ENCODE results near the gene IL12B.
"Not testable (repeated sequence)": the region's sequence is repeated elsewhere in the genome, so short reads cannot be mapped to it uniquely, and the experiment has no call there.

Gene IL12B

GRCh38 chr5:159332800-159333544, 2.7 kb upstream of the IL12B start:
- peak; percentile 51 for DNase-seq (ENCODE audit: low spot score)

- peak; percentile 52 for DNase-seq (ENCODE audit: low spot score)
Observed at GRCh38 chr5:159331093-159331973, 1.0 kb upstream of the IL12B start.

- DNase-seq (ENCODE audit: low spot score), result no peak
Observed at GRCh38 chr5:159324986-159325385, 5.3 kb downstream of the IL12B start.

- no peak for DNase-seq (ENCODE audit: low spot score)
Observed at GRCh38 chr5:159324102-159324755, 6.1 kb downstream of the IL12B start.

- DNase-seq (ENCODE audit: low spot score), result no peak
Observed at GRCh38 chr5:159322180-159322579, 8.1 kb downstream of the IL12B start.

GRCh38 chr5:159319832-159320231, 10.5 kb downstream of the IL12B start:
- no peak for DNase-seq (ENCODE audit: low spot score)

GRCh38 chr5:159319363-159319762, 10.9 kb downstream of the IL12B start:
- no peak for DNase-seq (ENCODE audit: low spot score)

GRCh38 chr5:159318448-159318847, 11.8 kb downstream of the IL12B start:
- no peak for DNase-seq (ENCODE audit: low spot score)

GRCh38 chr5:159317849-159318248, 12.4 kb downstream of the IL12B start:
- no peak for DNase-seq (ENCODE audit: low spot score)

GRCh38 chr5:159316519-159317383, 13.5 kb downstream of the IL12B start:
- DNase-seq (ENCODE audit: low spot score), result peak; percentile 73

- no peak for DNase-seq (ENCODE audit: low spot score)
Observed at GRCh38 chr5:159313197-159313596, 17.1 kb downstream of the IL12B start.

- DNase-seq (ENCODE audit: low spot score), result no peak
Observed at GRCh38 chr5:159311063-159311462, 19.2 kb downstream of the IL12B start.

GRCh38 chr5:159310511-159310910, 19.8 kb downstream of the IL12B start:
- DNase-seq (ENCODE audit: low spot score), result peak; percentile 54

GRCh38 chr5:159309689-159310433, 20.4 kb downstream of the IL12B start:
- DNase-seq (ENCODE audit: low spot score), result no peak

- DNase-seq (ENCODE audit: low spot score), result no peak
Observed at GRCh38 chr5:159304961-159305595, 25.2 kb downstream of the IL12B start.

- no peak for DNase-seq (ENCODE audit: low spot score)
Observed at GRCh38 chr5:159303286-159303685, 27.0 kb downstream of the IL12B start.

- peak; percentile 37 for DNase-seq (ENCODE audit: low spot score)
Observed at GRCh38 chr5:159301929-159302860, 28.1 kb downstream of the IL12B start.

- no peak for DNase-seq (ENCODE audit: low spot score)
Observed at GRCh38 chr5:159301466-159301865, 28.8 kb downstream of the IL12B start.

GRCh38 chr5:159297300-159297699, 33.0 kb downstream of the IL12B start:
- not testable (repeated sequence) for DNase-seq (ENCODE audit: low spot score)

Measured in NAMALWA (cell line).